CD14-positive monocyte (primary cell): ENCODE data around the gene SDF4. TPM values are rescaled to one million over a fixed set of nuclear protein-coding genes. Genes with fewer than 3 reads are reported as not detected.

Experiments
- DNase-seq, 3 donors: peaks; one replicate each; pipeline ENCODE4 v3.0.0-alpha.2; 2011 to 2022
- H2AFZ ChIP-seq: 2 replicates; pipeline ENCODE4 v1.6.0; 2012; ENCODE audit warnings: mild to moderate bottlenecking, low read depth, low read length, inconsistent platforms; ENCODE audit not compliant: insufficient read depth, poor library complexity, severe bottlenecking
- H3K27ac ChIP-seq, 2 donors: 1 replicate in 1 of 2; 2 replicates in 1 of 2; pipeline ENCODE4 v1.5.1; 2012 to 2013; ENCODE audit warnings: low read length in 2 of 2, control low read depth in 1 of 2, inconsistent platforms in 1 of 2, low read depth in 1 of 2, mild to moderate bottlenecking in 1 of 2
- H3K27me3 ChIP-seq, 2 donors: one replicate each; pipeline versions ENCODE4 v1.6.0 to v1.6.1; 2011 to 2013; ENCODE audit warnings: low read length in 2 of 2; ENCODE audit not compliant: control insufficient read depth in 2 of 2, insufficient read depth in 2 of 2
- H3K36me3 ChIP-seq, 2 donors: replicated peaks in 1 of 2; 1 replicate in 1 of 2; 2 replicates in 1 of 2; pipeline versions ENCODE4 v1.5.1 to v1.6.1; 2012 to 2013; ENCODE audit warnings: low read length in 2 of 2, control low read depth in 1 of 2, inconsistent platforms in 1 of 2, mild to moderate bottlenecking in 1 of 2; ENCODE audit not compliant: insufficient read depth in 2 of 2, control insufficient read depth in 1 of 2
- H3K4me1 ChIP-seq, 2 donors: 1 replicate in 1 of 2; 2 replicates in 1 of 2; pipeline versions ENCODE4 v1.5.1 to v1.6.1; 2012 to 2013; ENCODE audit warnings: low read length in 2 of 2, control low read depth in 1 of 2, inconsistent platforms in 1 of 2, mild to moderate bottlenecking in 1 of 2, moderate library complexity in 1 of 2; ENCODE audit not compliant: insufficient read depth in 2 of 2, control insufficient read depth in 1 of 2
- H3K4me2 ChIP-seq: replicated peaks from 2 replicates; pipeline ENCODE3; 2012; ENCODE audit warnings: low read length, moderate library complexity, mild to moderate bottlenecking; ENCODE audit not compliant: poor library complexity, severe bottlenecking; ENCODE audit errors: extremely low read depth
- H3K4me3 ChIP-seq, 3 experiments: fragments of 200-600 bp in 1 of 3; sonication (generic) in 1 of 3; replicated peaks in 1 of 3; 1 replicate in 2 of 3; 2 replicates in 1 of 3; pipeline ENCODE4 v1.5.1; 2011 to 2013; ENCODE audit warnings: low read length in 3 of 3, mild to moderate bottlenecking in 3 of 3, control low read depth in 2 of 3, low read depth in 2 of 3, inconsistent platforms in 1 of 3, moderate library complexity in 1 of 3
- H3K79me2 ChIP-seq: 2 replicates; pipeline ENCODE4 v1.6.0; 2012; ENCODE audit warnings: mild to moderate bottlenecking, control low read depth, inconsistent platforms, low read length, moderate library complexity; ENCODE audit not compliant: insufficient read depth
- H3K9ac ChIP-seq: 2 replicates; pipeline ENCODE4 v1.6.0; 2017; ENCODE audit warnings: low read length, mild to moderate bottlenecking; ENCODE audit not compliant: insufficient read depth, poor library complexity, severe bottlenecking
- H3K9me3 ChIP-seq, 2 donors: replicated peaks in 1 of 2; 1 replicate in 1 of 2; 2 replicates in 1 of 2; pipeline versions ENCODE4 v1.5.1 to v1.6.1; 2012 to 2013; ENCODE audit warnings: low read length in 2 of 2, control low read depth in 1 of 2; ENCODE audit not compliant: control insufficient read depth in 1 of 2, insufficient read depth in 1 of 2
- H4K20me1 ChIP-seq: 2 replicates; pipeline ENCODE4 v1.6.0; 2012; ENCODE audit warnings: mild to moderate bottlenecking, low read length, control low read depth, moderate library complexity; ENCODE audit not compliant: insufficient read depth
- H3K27ac Mint-ChIP-seq, 7 donors: one replicate each; pipeline ENCODE4 v1.8.0; 2020; ENCODE audit warnings: mild to moderate bottlenecking in 7 of 7, mixed read lengths in 7 of 7, moderate library complexity in 6 of 7, inconsistent platforms in 2 of 7
- H3K27me3 Mint-ChIP-seq, 3 donors: one replicate each; pipeline ENCODE4 v1.8.0; 2021 to 2022; ENCODE audit warnings: low read depth in 3 of 3, mild to moderate bottlenecking in 3 of 3, mixed read lengths in 3 of 3, moderate library complexity in 3 of 3, inconsistent platforms in 1 of 3
- H3K36me3 Mint-ChIP-seq, 2 donors: one replicate each; pipeline ENCODE4 v1.8.0; 2020; ENCODE audit warnings: mixed read lengths in 2 of 2, inconsistent platforms in 1 of 2, mild to moderate bottlenecking in 1 of 2
- H3K4me1 Mint-ChIP-seq: one replicate; pipeline ENCODE4 v1.8.0; 2020; ENCODE audit warnings: mild to moderate bottlenecking, mixed read lengths
- H3K4me3 Mint-ChIP-seq, 2 donors: one replicate each; pipeline ENCODE4 v1.8.0; 2020; ENCODE audit warnings: mild to moderate bottlenecking in 2 of 2, mixed read lengths in 2 of 2, moderate library complexity in 1 of 2
- H3K9me3 Mint-ChIP-seq, 7 donors: one replicate each; pipeline ENCODE4 v1.8.0; 2020 to 2022; ENCODE audit warnings: mixed read lengths in 7 of 7, mild to moderate bottlenecking in 6 of 7, moderate library complexity in 6 of 7, inconsistent platforms in 2 of 7
- WGBS: methylation state at CpG from one replicate; pipeline ENCODE4 v1.1.5; 2013; ENCODE audit warnings: missing lambda C conversion rate; ENCODE audit not compliant: insufficient coverage; 5-methylcytosine and 5-hydroxymethylcytosine counted together
- intact Hi-C, 2 donors: fragments of 100-400 bp; cut with micrococcal nuclease; formaldehyde crosslinking; loops; one replicate each; pipeline versions ENCODE4 v1.15.0 to v1.15.1; 2023
- polyA plus RNA-seq, 3 donors: library from polyadenylated mRNA; depleted of rRNA in 1 of 3; unstranded in 2 of 3; stranded (reverse) in 1 of 3; fragments of 300-500 nt in 2 of 3; fragments of >200 nt in 1 of 3; fragmentation: Illumina TruSeq in 2 of 3; gene quantifications; 1 replicate in 2 of 3; 2 replicates in 1 of 3; pipeline ENCODE4 v1.2.3, GENCODE V29; 2012 to 2021
- TF ChIP-seq, protein P1 (sequence below): fragments of 200-600 bp; IDR thresholded peaks from one replicate; pipeline ENCODE4 v1.8.0; 2022; ENCODE audit warnings: antibody characterized with exemption, mild to moderate bottlenecking

SDF4 gene
- polyA plus RNA-seq, 3 donors = 81.7 to 98.9 (median 89.0) TPM

- intact Hi-C loops = no loop called here
- Mint-ChIP-seq H3K4me1 (peaks cover 22% of the 10 kb centered on the region), H3K27ac (no peak overlapping the region), H3K4me3 (no peak overlapping the region), H3K36me3 (peaks cover 61 to 84% of the 10 kb centered on the region in 2 donors), H3K27me3 (peaks cover 0 to 2% (median 0%) of the 10 kb centered on the region in 3 donors), H3K9me3 (peaks cover 0 to 2% (median 0%) of the 10 kb centered on the region in 7 donors)
- Histone ChIP-seq H3K4me2 (no peak overlapping the region), H2AFZ (no peak overlapping the region), H3K9me3 (no peaks in the 10 kb centered on the region), H3K27ac (no peak overlapping the region), H3K4me1 (peaks cover 15 to 18% of the 10 kb centered on the region in 2 donors), H3K79me2 (peaks cover 14% of the 10 kb centered on the region), H3K27me3 (no peaks in the 10 kb centered on the region), H3K36me3 (peaks cover 62 to 92% of the 10 kb centered on the region in 2 donors), H4K20me1 (peaks cover 94% of the 10 kb centered on the region), H3K9ac (no peak overlapping the region), H3K4me3 (no peak overlapping the region)
- WGBS = over 99% methylated on average over 21 of the region's 22 CpGs
- TF ChIP-seq, protein P1, sequence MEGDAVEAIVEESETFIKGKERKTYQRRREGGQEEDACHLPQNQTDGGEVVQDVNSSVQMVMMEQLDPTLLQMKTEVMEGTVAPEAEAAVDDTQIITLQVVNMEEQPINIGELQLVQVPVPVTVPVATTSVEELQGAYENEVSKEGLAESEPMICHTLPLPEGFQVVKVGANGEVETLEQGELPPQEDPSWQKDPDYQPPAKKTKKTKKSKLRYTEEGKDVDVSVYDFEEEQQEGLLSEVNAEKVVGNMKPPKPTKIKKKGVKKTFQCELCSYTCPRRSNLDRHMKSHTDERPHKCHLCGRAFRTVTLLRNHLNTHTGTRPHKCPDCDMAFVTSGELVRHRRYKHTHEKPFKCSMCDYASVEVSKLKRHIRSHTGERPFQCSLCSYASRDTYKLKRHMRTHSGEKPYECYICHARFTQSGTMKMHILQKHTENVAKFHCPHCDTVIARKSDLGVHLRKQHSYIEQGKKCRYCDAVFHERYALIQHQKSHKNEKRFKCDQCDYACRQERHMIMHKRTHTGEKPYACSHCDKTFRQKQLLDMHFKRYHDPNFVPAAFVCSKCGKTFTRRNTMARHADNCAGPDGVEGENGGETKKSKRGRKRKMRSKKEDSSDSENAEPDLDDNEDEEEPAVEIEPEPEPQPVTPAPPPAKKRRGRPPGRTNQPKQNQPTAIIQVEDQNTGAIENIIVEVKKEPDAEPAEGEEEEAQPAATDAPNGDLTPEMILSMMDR = no peak
- DNase-seq = no peak
Observed at GRCh38 chr1:1259119-1259488, 27.3 kb upstream of the SDF4 start.

DNA sequence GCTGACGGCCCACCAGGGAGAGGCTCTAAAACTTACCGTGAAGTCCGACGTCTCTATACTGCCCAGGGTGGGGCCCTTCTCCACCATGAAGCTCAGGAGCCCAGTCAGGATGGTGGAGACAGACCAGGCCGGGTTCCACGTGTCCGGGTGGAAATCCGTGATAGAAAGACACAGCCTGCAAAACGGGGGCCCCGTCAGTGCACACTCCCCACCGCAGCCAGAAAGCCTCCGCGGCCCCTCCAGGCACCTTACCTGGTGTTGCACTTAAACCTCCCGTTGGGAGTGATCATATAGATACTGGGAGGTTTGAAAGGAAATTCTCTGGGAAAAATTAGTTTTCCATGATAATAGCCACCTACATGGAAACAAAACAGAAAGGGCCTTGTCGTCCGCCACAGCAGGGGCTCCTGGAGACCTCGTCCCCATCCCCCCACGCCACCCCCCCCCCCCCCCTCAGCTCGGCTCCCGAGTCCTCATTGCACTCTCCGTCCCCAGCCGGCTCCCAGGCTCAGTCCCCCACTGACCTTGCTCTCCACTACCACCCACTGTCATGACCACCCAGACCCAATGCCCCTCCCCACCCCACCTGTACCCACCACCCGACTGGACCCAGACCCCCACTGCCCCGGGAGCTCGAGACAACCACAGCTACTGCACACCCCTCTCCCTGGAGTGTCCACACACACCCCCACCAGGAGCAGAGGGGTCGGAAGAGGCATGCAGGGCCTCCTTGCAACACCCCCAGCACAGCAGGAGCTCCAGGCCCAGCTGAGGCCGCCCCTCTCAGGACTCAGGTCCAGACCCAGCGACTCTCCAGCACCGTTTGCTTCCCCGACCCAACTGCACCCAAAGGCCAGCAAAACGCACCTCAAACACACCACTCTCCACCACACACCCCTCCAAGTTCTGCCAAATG lies 25.4 kb upstream of the SDF4 start:
- Histone ChIP-seq H3K79me2 (peaks cover 6% of the 10 kb centered on the region), H3K4me2 (no peak overlapping the region), H3K36me3 (peaks cover 55 to 90% of the 10 kb centered on the region in 2 donors), H3K9me3 (no peaks in the 10 kb centered on the region), H4K20me1 (peaks cover 90% of the 10 kb centered on the region), H3K9ac (no peak overlapping the region), H3K27me3 (no peaks in the 10 kb centered on the region), H2AFZ (no peak overlapping the region), H3K4me1 (peaks cover 15 to 18% of the 10 kb centered on the region in 2 donors), H3K4me3 (no peak overlapping the region), H3K27ac (no peak overlapping the region)
- DNase-seq = no peak
- Mint-ChIP-seq H3K4me3 (no peak overlapping the region), H3K27ac (peak overlapping the region in 4 of 7 donors; percentile 5 to 87 (median 40)), H3K4me1 (peaks cover 20% of the 10 kb centered on the region), H3K27me3 (peaks cover 0 to 2% (median 0%) of the 10 kb centered on the region in 3 donors), H3K36me3 (peaks cover 64 to 87% of the 10 kb centered on the region in 2 donors), H3K9me3 (peaks cover 0 to 2% (median 0%) of the 10 kb centered on the region in 7 donors)
- TF ChIP-seq, protein P1 = no peak
- intact Hi-C loops = no loop called here
- 93% methylated on average over 18 of the region's 31 CpGs for WGBS
